ENCODE measurements around the gene SH3BP4.

- TF ChIP-seq CTCF (conservative IDR thresholded peaks at IDR 0.05; ENCODE audit: low read depth, low read length) (no peak), EZH2 (IDR thresholded peaks at IDR 0.05; ENCODE audit: borderline replicate concordance, low read depth, low read length, poor library complexity, severe bottlenecking) (no peak)
Observed at GRCh38 chr2:234951664-234952269, at the start of gene SH3BP4.
